NCI-H2107 treated with DMSO at 0.1 percent for 48 hours (cell line): ENCODE data around the gene FRAS1.

Experiments
- DNase-seq: peaks from one replicate; lab custom pipeline; 2025; ENCODE audit not compliant: unreplicated experiment; lab: John Stamatoyannopoulos, UW

Gene FRAS1

GRCh38 chr4:78357122-78357521, 300.0 kb downstream of the FRAS1 start:
- no peak for DNase-seq

- DNase-seq = no peak
Measured at GRCh38 chr4:78360466-78360865, 303.3 kb downstream of the FRAS1 start.

GRCh38 chr4:78361621-78362120, 304.5 kb downstream of the FRAS1 start:
- no peak for DNase-seq

- DNase-seq = no peak
Measured at GRCh38 chr4:78362310-78362709, 305.2 kb downstream of the FRAS1 start.

GRCh38 chr4:78363031-78363570, 306.0 kb downstream of the FRAS1 start:
- no peak for DNase-seq

GRCh38 chr4:78369679-78370078, 312.6 kb downstream of the FRAS1 start:
- no peak for DNase-seq

- DNase-seq = no peak
Measured at GRCh38 chr4:78370631-78371372, 313.7 kb downstream of the FRAS1 start.

- peak; percentile 32 for DNase-seq
Measured at GRCh38 chr4:78372355-78372988, 315.3 kb downstream of the FRAS1 start.

GRCh38 chr4:78377555-78377954, 320.4 kb downstream of the FRAS1 start:
- no peak for DNase-seq

- DNase-seq = no peak
Measured at GRCh38 chr4:78379040-78379439, 321.9 kb downstream of the FRAS1 start.

GRCh38 chr4:78379991-78380729, 323.0 kb downstream of the FRAS1 start:
- DNase-seq = no peak

GRCh38 chr4:78386679-78387078, 329.6 kb downstream of the FRAS1 start:
- DNase-seq = no peak

- DNase-seq = no peak
Measured at GRCh38 chr4:78395642-78396041, 338.5 kb downstream of the FRAS1 start.

GRCh38 chr4:78396613-78397291, 339.6 kb downstream of the FRAS1 start:
- no peak for DNase-seq

- no peak for DNase-seq
Measured at GRCh38 chr4:78397292-78397630, 340.1 kb downstream of the FRAS1 start.

GRCh38 chr4:78409612-78410202, 352.6 kb downstream of the FRAS1 start:
- no peak for DNase-seq

- no peak for DNase-seq
Measured at GRCh38 chr4:78410225-78410624, 353.1 kb downstream of the FRAS1 start.

- DNase-seq = no peak
Measured at GRCh38 chr4:78410676-78411075, 353.6 kb downstream of the FRAS1 start.

GRCh38 chr4:78414116-78414515, 357.0 kb downstream of the FRAS1 start:
- DNase-seq = no peak

- DNase-seq = no peak
Measured at GRCh38 chr4:78417603-78418002, 360.5 kb downstream of the FRAS1 start.

- no peak for DNase-seq
Measured at GRCh38 chr4:78418406-78418805, 361.3 kb downstream of the FRAS1 start.
